IMR-90 (cell line): ENCODE results near the gene MEGF11.

Experiments
- CTCF ChIP-seq: conservative IDR thresholded peaks from 2 replicates; pipeline ENCODE4 v1.5.1; 2012; ENCODE audit warnings: mild to moderate bottlenecking, low read depth, low read length, improper control_type of control experiment
- ELK1 ChIP-seq: fragments of 150-350 bp; IDR thresholded peaks from 2 replicates; pipeline ENCODE4 v1.6.1; 2016; ENCODE audit warnings: low read depth, mild to moderate bottlenecking, low read length, moderate library complexity, borderline replicate concordance
- FOS ChIP-seq: fragments of 150-350 bp; IDR thresholded peaks from 2 replicates; pipeline ENCODE4 v1.6.1; 2016; ENCODE audit warnings: low read depth, low read length
- MAFK ChIP-seq: IDR thresholded peaks from 2 replicates; pipeline ENCODE4 v1.6.1; 2012; ENCODE audit warnings: low read depth, low read length, improper control_type of control experiment
- MAZ ChIP-seq: IDR thresholded peaks from 2 replicates; pipeline ENCODE4 v1.6.1; 2012; ENCODE audit warnings: low read depth, mild to moderate bottlenecking, low read length, improper control_type of control experiment, moderate library complexity, borderline replicate concordance
- MXI1 ChIP-seq: IDR thresholded peaks from 2 replicates; pipeline ENCODE4 v1.6.1; 2012; ENCODE audit warnings: low read depth, mild to moderate bottlenecking, low read length, moderate library complexity, borderline replicate concordance
- POLR2A ChIP-seq: IDR thresholded peaks from 2 replicates; pipeline ENCODE4 v1.6.1; 2012; ENCODE audit warnings: mild to moderate bottlenecking, low read depth, low read length
- RAD21 ChIP-seq: IDR thresholded peaks from 2 replicates; pipeline ENCODE4 v1.6.1; 2012; ENCODE audit warnings: low read length, improper control_type of control experiment
- RCOR1 ChIP-seq: IDR thresholded peaks from 2 replicates; pipeline ENCODE4 v1.6.1; 2012; ENCODE audit warnings: mild to moderate bottlenecking, low read length, improper control_type of control experiment; ENCODE audit not compliant: insufficient replicate concordance
- RFX5 ChIP-seq: IDR thresholded peaks from 2 replicates; pipeline ENCODE4 v1.8.0; 2012; ENCODE audit warnings: low read depth, mild to moderate bottlenecking, low read length, moderate library complexity
- SMC3 ChIP-seq: fragments of 150-350 bp; IDR thresholded peaks from 2 replicates; pipeline ENCODE4 v1.6.1; 2016; ENCODE audit warnings: low read depth, mild to moderate bottlenecking, antibody characterized with exemption, low read length, moderate library complexity
- USF2 ChIP-seq: fragments of 150-350 bp; IDR thresholded peaks from 2 replicates; pipeline ENCODE4 v1.6.1; 2017; ENCODE audit warnings: mild to moderate bottlenecking, antibody characterized with exemption, low read length, low read depth

DNA sequence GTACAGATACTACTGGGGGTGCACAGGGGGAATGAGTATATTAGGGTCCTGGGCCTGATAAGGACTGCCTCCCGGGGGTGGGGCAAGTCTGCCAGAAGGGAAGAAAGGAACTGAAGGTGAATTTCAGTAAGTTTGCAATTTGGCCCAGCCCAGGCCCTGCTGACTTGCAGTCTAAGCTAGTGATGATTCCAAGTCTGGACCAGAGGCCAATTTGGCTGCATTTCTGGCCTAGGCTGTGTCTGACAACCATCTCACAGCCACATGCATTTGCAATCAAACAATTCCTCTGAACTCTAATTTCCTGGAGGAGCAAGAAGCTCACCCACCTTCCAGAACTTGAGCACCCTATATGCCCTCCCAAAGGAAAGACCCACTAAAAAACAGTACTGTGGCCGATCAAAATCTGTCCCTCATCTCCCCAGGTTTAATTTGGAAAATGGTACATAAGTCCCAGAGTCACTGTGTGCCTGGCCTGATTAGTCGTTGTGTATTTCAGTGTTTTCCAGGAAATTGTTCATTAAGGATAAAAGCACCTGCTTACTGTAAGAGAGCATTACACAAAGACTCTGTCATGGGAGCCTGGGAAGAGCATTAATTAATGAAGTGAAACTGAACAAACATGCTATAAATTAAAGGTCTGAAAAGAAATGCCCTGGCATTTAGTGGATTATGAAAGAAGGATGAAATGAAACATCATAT is 114.5 kb downstream of the MEGF11 start:
- TF ChIP-seq CTCF = no peak
- TF ChIP-seq RCOR1 = no peak
- TF ChIP-seq RAD21 = no peak
- no peak for TF ChIP-seq FOS
- TF ChIP-seq ELK1 = no peak
- no peak for TF ChIP-seq RFX5
- no peak for TF ChIP-seq POLR2A
- TF ChIP-seq MXI1 = no peak
- no peak for TF ChIP-seq MAZ
- no peak for TF ChIP-seq MAFK
- TF ChIP-seq USF2 = no peak
- TF ChIP-seq SMC3 = no peak
